ENCODE data around the gene MYO18B. TPM values are rescaled to one million over a fixed set of nuclear protein-coding genes. Genes with fewer than 3 reads are reported as not detected.
A peak's percentile ranks its signal among the peaks of the same experiment; 100 is the strongest.

Gene MYO18B
- total RNA-seq, 1 donor from 2014 or later, result 184 TPM

DNA sequence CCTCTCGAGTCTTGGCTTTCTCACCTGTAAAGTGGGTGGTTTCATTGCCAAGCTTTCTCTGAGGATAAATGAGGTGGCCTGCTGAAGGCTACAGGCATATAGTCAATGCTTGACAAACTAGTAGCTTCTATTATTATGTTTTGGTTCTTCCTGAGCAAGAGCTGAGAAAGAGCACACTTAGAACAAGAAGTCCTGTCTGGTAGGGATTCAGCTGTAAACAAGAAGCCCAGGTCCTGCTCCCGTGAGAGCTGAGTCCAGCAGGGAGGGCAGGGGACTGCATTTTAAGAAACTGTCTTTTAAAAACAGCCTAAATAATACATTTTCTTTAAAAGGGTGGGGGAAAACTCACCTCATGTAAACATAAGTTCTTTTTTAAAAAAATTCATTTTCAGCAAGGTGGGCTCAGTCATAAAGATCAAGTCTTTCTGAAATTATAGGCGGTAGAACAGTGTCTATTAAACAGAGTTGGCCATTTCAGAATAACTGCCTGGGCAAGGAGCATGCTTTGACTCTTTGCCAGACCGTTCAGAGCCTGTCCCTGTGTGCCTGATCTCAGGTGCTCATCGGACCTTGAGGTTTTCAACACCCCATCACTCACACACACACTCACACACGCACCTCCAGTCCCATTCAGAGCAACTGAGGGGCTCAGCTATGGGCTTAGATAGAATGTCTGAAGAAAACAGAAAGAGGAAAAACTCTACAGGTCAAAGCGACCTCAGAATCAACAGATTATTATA lies 29.2 kb upstream of the MYO18B start:
- DNase-seq, result no peak

DNA sequence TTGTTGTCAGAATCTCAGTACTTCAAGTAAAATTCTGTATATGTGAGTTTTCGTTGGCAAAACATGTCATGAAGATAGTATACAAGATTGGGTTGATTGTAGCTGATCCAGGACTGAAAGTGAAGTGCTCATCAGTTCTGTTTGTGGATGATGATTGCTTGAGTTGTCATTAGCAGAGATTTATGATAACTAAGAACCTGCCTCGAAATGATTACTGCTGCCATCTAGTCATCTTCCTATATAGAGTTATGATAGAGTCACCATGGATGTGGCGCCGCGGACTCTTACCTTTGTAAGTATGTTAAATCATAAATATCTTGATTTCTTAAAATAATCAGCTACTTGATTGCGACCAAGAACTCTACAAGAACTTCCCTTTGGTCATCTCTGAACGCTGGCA lies 27.9 kb upstream of the MYO18B start:
- no peak for DNase-seq

DNA sequence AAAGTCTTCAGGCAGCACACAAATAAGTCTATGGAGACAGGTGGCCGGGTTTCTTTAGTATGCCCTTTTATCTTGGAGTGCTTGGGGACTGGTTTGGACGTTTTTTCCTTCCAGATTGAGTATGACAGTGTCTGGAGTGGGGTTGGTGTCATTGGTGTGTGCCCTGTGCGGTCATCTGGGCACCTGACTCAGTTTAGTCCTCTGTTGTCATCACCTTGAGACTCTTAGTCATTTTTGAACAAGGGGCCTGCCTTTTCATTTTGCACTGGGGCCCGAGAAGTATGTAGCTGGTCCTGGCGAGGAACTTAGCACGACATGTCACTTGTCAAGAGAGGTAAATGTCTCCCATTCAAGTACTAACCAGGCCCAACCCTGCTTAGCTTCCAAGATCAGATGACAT lies 27.2 kb upstream of the MYO18B start:
- peak; percentile 17 for DNase-seq

DNA sequence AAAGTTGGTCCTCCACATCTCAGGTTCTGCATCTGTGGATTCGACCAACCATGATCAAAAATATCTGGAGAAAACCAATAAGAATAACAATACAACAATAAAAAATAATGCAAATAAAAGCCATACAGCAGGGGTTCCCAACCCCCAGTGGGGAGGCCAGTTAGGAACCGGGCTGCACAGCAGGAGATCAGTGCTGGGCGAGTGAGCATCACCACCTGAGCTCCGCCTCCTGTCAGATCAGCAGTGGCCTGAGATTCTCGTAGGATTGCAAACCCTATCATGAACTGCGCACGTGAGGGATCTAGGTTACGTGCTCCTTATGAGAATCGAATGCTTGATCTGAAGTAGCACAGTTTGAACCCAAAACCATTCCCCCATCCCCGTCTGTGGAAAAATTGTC lies 25.4 kb upstream of the MYO18B start:
- DNase-seq, result no peak

DNA sequence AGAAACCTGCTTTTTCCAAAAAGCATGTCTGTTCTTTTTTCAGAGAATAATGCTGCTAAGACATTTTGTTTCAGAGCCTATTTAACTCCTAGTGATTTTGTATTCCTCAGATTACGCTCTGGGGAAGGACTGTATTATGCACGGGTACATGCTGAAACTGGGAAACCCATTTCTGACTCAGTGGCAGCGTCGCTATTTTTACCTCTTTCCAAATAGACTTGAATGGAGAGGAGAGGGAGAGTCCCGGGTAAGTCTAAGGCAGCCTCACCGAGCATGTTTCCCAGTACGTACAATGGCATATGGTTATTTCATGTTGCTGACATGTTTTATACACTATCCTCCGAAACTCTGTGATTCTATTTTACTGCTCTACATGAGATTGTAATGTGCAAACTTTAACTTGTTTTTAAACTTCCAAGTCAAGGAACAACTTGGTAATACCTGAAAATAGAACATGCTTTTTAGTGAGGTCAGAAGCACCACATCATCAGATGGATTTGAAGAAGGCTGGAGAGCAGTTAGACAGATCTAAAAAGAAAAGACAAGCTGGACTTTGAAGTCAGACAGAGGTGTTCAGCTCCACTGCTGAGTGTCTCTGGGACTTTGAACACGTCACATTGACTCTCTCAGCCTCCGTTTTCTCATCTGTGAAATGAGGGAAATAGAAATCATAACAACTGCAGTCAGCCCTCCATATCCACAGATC lies 23.7 kb upstream of the MYO18B start:
- no peak for DNase-seq

DNA sequence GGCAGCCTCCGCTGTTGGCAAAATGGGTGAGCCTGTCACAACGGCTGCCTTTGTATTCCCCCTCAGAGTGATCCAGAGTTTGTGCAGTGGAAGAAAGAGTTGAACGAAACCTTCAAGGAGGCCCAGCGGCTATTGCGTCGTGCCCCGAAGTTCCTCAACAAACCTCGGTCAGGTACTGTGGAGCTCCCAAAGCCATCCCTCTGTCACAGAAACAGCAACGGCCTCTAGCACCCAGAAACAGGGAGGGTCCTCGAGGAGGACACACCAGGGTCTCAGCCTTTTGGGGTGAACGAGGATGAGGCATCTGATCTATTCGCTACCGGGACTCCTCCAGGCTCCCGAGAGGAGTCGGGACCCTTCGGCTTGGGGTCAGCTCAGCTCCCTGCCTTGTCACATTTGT lies 19.8 kb upstream of the MYO18B start:
- no peak for DNase-seq

DNA sequence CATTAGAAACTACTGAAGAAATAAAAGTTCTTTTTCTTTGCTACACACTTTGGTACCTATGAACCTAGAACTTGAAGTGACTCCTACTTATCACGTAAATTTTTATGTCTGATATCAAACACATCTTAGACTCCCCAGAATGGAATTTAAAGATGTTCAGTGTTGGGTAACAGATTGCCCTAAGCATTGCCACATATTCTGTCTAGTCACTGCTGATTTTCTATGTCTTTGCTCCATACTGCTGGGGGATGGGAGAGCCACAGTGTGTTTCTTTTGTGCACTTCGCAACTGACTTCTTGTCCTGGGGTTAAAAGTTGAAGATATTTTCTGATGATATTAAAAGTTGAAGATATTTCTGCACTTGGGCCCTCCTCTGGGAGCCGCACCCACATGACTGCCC lies 19.4 kb upstream of the MYO18B start:
- no peak for DNase-seq

DNA sequence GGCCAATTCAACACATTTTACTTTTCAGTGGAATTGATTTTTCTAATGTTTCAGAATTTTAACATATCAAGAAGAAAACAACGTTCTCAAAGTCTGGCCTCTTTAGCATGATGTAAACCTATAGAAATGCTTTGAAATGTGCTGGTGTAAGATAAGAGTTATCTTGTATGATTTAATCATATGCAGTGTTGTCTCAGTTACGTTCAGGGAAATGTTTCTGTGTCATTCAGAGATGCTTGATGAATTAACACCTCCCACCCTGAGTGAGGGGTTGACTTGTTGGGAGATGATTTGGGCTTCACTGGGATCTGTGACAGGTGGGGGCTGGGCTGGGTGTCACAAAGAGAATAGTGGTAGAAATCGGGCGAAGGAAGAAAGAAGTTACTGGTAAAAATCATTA lies 15.7 kb upstream of the MYO18B start:
- no peak for DNase-seq

DNA sequence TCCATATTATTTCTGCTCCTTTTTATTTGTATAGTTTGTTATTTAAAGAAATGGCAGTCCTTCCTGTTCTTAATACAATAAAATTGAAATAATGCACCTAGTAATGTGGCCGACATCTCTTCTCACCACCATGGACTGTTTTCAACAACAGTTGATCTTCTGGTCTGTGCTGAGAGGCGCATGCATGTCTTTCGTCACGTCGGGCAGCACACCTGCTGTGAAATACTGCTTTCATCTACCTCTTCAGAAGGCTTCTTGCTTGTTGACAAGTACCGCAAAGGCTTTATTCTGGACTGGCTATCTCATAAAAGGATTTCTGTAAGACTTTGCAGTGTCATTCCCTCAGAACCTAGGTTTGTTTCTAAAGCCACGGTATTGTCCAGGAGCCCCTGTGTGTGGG lies 13.9 kb upstream of the MYO18B start:
- DNase-seq, result no peak

DNA sequence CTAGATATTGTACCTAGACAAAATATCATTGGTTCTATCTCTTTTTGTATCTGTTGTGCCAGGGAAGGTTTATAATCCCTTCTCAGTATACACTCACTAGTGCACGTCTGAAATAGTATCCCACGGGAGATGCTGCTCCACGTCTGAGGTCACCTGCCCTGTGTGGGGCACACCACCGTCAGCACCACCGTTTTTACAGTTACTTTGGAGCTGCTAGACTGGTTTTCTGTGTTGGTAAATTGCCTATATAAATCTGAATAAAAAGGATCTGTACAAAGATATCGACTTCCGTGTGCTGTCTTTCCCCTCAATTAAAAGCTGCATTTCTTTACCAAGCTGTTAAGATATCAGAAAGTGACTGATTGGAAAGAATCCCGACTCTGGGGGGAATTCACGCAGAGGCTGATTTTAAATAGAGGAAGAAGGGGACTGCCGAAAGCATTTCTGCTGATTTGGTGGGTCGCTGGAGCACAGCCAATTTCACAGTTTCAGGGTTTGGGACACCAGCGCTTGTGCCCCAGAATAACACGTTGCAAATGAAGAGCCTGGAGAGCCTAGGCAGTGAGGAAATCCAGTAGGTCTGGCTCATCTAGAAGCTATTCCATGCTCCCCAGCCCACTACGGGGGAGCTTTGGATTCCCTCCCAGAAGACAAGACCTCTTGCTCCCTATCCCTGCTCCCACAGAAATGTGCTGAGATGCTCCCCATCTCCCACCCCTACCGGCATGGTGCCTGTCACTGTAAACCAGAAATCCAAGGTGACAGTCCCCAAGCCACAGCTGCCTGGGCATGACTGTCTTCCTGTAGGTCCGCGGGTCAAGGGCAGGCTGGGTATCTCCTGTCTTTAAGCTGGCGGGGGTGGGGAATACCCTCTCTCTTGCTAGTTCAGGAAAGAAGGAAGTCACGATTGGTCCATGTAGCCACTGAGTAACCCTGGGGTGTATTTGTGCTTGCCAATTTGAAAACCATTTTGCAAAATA lies 12.7 kb upstream of the MYO18B start:
- DNase-seq, result no peak

DNA sequence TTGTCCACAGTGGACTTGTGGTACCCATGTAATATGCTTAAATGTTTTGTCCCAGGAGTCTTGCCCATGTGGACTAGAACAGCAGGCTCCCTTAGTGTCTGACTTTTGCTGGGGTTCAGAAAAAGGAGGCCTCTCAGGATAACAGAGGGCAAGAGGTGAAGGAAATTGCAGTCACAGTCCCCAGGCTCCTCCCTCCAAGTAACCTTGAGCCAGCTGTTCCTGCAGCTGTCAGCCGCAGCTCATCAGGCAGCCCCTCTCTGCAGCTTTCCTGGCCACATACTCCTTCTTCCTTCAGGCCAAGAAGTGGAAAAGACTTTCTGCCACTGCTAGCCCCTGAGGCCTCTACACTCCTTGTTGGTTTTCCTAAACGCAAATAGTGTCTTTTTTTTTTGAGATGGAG lies 6.3 kb upstream of the MYO18B start:
- no peak for DNase-seq

DNA sequence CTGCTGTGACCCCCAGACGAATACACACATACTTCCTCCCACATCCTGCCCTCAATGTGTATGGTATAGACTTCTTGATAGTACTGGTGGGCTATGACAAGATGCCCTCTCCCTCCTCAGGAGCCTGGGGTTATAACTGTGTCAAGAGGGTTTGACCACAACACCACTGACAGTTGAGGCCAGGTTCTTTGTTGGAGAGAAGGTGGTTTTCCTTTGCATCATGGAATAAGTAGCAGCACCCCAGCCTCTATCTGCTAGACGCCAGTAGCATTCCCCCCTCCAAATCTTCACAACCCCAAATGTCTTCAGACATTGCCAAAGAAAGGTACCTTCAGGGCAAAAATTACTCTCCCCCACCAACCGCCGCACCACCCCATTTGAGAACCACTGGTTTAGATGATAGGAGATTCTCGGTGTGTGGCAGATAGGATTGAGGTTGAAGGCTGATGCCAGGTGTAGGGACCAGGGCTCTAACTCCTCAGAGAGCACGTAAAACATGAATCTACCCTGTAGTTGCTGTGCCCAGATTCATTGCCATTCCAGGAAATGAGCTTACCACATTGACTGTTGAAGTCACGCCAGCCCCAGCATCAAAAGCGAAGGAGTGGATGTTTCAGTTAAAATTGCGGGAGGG lies 5.5 kb upstream of the MYO18B start:
- DNase-seq, result no peak

DNA sequence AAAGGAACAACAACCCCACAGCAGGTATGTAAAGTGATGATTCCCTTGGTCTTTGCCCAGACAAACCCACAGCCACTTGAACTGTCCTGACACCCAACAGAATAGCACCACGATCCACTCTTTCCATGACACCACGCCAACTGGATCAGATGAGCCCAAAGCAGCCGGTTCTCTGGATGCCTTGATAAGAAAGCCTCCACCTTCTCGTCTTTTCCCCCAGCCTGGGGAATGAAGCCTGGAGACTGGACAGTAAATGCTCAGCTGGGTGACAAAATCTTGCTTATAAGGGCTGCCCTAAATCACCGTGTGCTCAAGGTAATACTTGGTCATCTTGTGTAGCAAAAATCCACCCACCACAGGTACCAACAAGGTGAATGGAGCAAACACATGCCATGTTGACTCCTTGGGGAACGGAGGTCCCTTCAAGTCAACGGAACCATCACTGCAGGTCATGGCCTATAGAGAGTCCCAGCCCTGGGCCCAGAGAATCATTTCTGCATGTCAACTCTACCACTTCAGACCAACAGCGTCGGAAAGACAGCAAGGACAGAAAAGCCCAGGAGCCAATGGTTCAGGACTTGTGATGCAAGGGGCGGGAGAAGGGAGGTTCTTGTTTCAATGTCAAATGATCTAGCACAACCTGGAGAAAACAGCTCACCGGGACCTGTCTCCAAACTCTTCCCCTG lies 2.2 kb upstream of the MYO18B start:
- DNase-seq, result no peak

DNA sequence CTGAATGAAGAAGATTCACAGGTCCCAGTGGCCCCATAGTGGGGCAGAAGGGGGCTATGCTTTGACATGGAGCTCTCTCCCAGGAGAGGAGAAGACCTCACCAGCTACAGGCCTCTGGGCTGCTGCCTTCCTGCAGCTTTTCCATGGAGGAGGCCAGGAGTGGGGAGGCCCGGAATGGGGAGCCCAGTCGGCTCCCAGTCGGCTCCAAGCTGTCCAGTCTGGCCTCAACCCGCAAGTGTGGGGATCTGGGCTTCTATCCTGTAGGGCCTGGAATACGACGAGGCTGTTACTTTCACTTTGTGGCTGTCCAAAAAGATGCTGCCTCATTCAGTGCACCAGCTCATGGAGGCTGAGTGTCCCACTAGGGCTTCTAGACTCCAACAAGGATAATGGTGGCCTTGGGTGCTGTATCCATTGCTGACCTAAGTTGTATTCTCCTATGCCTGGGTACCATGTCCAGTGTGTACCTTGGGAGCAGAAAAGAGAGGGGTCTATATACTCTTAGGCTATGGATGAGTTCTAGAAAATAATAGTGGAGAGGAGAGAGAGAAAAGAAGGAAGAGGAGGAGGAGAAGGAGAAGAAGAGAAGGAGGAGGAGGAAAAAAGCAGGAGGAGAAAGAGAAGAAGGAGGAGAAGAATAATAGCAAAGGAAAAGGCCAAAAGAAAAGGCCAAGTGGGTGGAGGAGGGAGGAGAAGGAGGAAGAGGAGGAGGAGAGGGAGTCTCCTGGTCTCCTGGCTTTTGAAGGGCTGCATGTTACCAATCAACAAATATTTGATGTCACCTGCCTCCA lies 1.1 kb downstream of the MYO18B start:
- DNase-seq, result no peak

DNA sequence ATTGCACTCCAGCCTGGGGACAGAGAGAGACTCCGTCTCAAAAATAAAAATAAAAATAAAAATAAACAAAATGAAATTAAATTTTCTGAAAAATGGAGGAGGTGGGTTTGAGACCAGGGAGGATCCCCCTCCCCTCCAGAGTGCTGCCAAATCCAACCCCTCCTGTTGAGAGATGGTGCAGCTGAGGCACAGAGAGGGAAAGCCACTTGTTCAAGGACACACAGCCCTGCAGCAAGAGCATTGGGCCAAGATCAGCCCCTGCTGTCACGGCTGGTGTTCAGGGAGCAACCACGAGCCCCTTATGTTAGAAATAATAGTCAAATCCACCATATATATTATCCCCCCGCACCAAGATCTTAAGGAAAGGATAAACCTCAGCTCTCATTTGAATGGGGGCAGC lies 2.7 kb downstream of the MYO18B start:
- no peak for DNase-seq

DNA sequence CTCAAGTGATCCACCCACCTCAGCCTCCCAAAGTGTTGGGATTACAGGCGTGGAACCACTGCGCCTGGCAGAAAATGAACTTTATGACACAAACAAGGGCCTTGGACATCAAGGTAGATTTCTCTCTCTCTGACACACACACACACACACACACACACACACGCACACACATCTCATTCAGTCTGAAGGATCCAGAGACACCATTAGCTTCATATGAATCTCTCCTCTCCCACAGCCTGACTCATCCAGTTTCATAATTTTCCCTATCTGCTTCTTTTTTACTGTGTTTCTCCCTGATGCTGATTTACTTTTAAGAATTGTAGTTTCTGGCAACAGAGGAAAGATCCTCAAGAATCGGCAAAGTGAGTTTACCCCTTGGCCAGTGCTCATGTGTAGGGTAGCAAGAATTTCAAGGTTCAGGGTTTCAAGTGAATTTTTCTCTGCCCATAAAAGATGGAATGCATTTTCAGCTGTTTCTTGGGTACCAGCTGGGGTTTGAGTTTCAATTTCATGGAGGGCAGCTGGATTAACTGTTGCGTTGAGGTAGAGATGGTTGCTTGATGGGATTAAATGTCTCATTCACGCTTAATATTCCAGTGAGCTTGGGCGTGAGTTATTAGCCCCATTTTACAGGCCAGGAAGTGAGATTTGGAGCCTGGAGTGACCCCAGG lies 3.5 kb downstream of the MYO18B start:
- DNase-seq, result peak; percentile 78

DNA sequence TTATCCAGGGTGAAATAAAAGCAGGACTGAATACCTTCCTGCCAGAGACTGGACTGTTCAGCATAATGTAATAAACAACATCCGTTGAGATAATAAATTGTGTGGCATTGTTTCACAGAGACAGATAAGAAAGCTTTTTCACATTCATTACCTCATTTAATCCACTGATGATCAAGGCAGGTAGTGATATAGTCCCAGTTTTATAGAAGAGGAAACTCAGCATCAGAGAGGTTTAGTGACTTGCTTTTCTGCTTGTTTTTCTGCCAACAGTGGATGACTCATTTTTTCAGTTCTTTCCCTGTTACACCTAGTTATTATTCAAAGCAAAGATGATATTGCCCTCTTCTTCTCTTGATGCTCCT lies 4.0 kb downstream of the MYO18B start:
- no peak for DNase-seq

DNA sequence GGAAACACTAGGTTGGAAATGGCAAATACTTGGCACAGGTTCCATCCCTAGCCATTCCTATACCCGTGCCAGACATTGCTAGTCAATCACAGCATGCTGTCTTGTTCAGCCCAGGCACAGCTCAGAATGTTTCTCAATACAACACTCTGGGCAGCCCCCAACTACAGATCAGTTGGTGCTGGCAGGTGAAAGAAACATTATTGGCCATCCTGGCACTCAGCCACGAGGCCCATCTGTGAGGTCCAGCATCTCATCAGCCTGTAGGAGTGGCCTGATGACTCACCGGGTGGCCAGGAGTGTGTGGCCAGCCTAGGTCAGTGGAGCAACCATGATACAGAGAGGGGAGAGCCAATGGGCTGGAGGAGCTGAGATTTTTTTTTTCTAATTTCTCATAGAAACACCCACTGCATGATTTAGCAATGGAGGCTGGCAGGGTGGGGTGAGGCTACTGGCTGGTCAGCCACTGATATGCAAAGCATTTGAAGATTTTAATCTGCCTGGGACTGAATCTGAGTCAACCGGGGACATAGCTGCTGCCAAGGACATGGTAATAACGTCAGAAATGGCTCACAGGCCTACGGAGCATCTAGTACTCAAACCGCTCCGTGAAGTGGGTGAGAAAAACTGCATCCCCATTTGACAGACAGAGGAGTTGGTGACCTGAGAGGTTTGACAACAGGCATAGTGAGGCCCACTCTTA lies 5.4 kb downstream of the MYO18B start:
- peak; percentile 56 for DNase-seq

DNA sequence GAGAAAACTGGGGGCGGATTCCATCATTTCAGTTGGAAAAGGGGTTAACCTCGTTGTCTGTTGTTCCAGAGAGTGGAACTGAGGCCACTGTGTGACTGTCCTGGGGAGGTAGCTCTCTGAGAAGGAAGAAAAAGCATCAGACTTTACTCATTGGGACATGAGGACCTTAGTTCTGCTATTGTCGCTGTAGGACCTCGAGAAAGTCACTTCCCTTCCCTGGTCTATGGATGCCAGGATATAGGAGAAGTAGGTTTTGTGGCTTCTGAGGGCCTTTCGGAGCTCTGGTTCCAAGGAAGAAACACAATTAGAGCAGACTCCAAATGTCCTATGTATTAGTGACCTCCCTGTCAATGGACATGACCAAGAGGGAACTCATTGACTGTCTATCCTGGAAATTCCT lies 6.2 kb downstream of the MYO18B start:
- DNase-seq, result no peak

DNA sequence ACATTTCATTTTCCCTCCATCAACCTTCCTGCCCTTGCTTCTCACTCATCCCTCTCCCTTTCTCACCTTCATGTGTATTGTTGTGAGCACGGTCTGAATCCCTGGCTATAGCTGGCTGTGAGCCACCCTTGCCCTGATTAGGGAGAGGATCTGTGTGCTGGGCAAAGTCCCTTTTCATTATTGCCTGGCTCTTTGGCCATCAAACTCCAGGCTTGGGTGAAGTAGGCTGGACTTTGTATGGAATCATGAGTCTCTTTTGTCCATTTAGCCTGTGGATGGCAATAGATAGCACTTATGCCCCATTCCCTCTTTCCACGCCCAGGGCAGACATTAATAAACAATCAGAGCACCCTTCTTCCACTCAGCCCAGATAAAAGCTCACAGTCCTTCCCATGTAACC lies 6.7 kb downstream of the MYO18B start:
- DNase-seq, result no peak

All from tongue (tissue), 2 donors.